ENCODE results near the gene RFTN2.
A peak's percentile ranks its signal among the peaks of the same experiment; 100 is the strongest.

The RFTN2 gene

DNA sequence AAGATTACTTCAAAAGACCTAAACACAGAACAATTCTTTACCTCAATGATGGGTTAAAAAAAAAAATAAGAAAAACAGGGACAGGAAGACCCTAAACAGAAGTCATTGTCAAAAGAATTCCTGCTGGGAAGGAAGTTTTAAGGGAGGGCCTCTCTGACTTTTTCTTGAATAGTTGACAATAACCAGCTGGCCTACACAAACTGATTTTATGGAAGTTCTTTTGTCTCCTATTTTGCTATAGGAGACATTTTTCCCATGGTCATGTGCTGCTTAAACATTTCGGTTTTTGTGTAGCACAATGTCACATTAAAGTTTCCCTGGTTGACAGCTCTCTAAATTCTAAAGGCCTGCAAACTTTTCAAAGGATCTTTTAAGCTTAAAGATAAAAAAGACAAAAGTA is 55.3 kb downstream of the RFTN2 start:
- Histone ChIP-seq H3F3A (ENCODE audit: insufficient read depth, low read length) (no peaks in the 10 kb centered on the region), H3K27me3 (replicated peaks; ENCODE audit: insufficient read depth, low read length) (no peaks in the 10 kb centered on the region), H3K27ac (ENCODE audit: low read length) (no peak overlapping the region), H4K20me1 (ENCODE audit: insufficient read depth, low read length) (no peaks in the 10 kb centered on the region), H2AFZ (ENCODE audit: low read length) (no peak overlapping the region), H3K9ac (ENCODE audit: low read length) (no peak overlapping the region), H3K36me3 (replicated peaks; ENCODE audit: insufficient read depth, low read length) (no peaks in the 10 kb centered on the region), H3K4me3 (ENCODE audit: low read length) (no peak overlapping the region), H3K9me3 (replicated peaks; ENCODE audit: insufficient read depth, low read length) (no peaks in the 10 kb centered on the region), H3K9me2 (replicated peaks; ENCODE audit: insufficient read depth, low read length) (no peaks in the 10 kb centered on the region), H3K79me2 (ENCODE audit: low read length) (no peaks in the 10 kb centered on the region), H3K4me2 (ENCODE audit: low read depth, low read length) (no peak overlapping the region), H3K4me1 (ENCODE audit: low read length) (no peaks in the 10 kb centered on the region)
- TF ChIP-seq EZH2phosphoT487 (IDR thresholded peaks at IDR 0.05; ENCODE audit: low read length) (no peak), EZH2 (optimal IDR thresholded peaks at IDR 0.05; ENCODE audit: low read depth, low read length) (no peak)
- TF ChIP-seq, protein P1, sequence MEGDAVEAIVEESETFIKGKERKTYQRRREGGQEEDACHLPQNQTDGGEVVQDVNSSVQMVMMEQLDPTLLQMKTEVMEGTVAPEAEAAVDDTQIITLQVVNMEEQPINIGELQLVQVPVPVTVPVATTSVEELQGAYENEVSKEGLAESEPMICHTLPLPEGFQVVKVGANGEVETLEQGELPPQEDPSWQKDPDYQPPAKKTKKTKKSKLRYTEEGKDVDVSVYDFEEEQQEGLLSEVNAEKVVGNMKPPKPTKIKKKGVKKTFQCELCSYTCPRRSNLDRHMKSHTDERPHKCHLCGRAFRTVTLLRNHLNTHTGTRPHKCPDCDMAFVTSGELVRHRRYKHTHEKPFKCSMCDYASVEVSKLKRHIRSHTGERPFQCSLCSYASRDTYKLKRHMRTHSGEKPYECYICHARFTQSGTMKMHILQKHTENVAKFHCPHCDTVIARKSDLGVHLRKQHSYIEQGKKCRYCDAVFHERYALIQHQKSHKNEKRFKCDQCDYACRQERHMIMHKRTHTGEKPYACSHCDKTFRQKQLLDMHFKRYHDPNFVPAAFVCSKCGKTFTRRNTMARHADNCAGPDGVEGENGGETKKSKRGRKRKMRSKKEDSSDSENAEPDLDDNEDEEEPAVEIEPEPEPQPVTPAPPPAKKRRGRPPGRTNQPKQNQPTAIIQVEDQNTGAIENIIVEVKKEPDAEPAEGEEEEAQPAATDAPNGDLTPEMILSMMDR (IDR thresholded peaks at IDR 0.05; ENCODE audit: low read length) = no peak
- no peak for DNase-seq

DNA sequence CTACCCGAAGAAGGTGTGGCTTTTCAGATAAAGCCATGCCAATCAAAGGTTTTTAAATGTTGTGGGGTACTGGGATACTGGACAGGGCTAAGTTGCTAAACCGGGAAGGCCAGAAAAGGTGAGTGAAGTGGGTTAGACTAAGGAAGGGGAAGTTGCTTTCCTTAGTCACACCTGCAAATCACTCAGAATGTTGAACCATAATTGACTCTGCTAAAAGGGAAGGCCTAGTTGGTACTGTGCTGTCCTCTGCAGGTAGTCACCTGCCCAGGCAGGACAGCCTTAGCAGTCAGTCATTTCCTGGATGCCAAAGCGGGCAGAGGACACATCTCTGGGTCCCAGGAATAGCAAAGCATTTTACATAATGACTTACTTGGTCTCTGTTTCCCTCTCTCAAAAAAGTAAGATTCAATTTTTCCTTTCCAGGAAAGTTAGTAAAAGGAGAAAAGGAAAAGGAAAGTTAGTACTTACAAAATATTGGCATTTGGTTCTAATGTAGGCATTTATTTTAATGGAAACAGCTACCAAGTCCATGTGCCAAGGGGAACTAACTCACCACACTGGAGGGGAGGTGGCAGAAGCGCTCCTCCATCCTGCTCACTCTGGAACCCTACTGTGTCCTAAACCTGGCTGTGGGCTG is 60.3 kb downstream of the RFTN2 start:
- no peak overlapping the region for H3K9ac ChIP-seq (ENCODE audit: low read length)
- H2AFZ ChIP-seq (ENCODE audit: low read length) = peak overlapping the region; percentile 13; the same call in 1 of the 2 replicates
- no peaks in the 10 kb centered on the region for H3K79me2 ChIP-seq (ENCODE audit: low read length)
- TF ChIP-seq, protein P1 (IDR thresholded peaks at IDR 0.05; ENCODE audit: low read length) = peak; percentile 71
- TF ChIP-seq EZH2 (optimal IDR thresholded peaks at IDR 0.05; ENCODE audit: low read depth, low read length) = no peak
- no peak overlapping the region for H3K27ac ChIP-seq (ENCODE audit: low read length)
- H3K4me1 ChIP-seq (ENCODE audit: low read length) = no peaks in the 10 kb centered on the region
- no peak overlapping the region for H3K4me3 ChIP-seq (ENCODE audit: low read length)
- peak; percentile 47 for DNase-seq
- no peak overlapping the region for H3K4me2 ChIP-seq (ENCODE audit: low read depth, low read length)
- H3K9me2 ChIP-seq (replicated peaks; ENCODE audit: insufficient read depth, low read length) = no peaks in the 10 kb centered on the region
- H4K20me1 ChIP-seq (ENCODE audit: insufficient read depth, low read length) = no peaks in the 10 kb centered on the region
- H3K36me3 ChIP-seq (replicated peaks; ENCODE audit: insufficient read depth, low read length) = no peaks in the 10 kb centered on the region
- no peaks in the 10 kb centered on the region for H3K27me3 ChIP-seq (replicated peaks; ENCODE audit: insufficient read depth, low read length)
- H3K9me3 ChIP-seq (replicated peaks; ENCODE audit: insufficient read depth, low read length) = no peaks in the 10 kb centered on the region
- H3F3A ChIP-seq (ENCODE audit: insufficient read depth, low read length) = no peaks in the 10 kb centered on the region

DNA sequence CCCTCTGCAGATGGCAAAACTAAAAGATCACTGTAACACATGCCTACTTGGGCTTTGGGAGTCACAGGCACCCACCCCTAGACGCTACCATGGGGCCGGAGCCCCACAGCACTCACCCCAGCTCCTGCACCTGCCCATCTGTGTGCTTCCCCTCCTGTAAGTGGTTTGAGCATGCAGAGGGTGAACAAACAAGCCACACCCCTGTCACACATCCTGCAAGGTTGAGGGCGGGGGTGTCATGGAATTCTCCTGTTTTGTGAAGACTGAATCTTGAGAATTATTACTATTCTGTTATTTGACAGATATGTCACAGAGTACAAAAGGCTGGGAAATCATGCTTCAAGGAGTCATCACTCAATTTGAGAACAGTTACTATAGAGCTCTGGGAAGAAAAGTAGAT is 60.9 kb downstream of the RFTN2 start:
- H3K9me2 ChIP-seq (replicated peaks; ENCODE audit: insufficient read depth, low read length) = no peaks in the 10 kb centered on the region
- H3K4me2 ChIP-seq (ENCODE audit: low read depth, low read length) = no peak overlapping the region

More for the DNA sequence above, 60.9 kb downstream of the RFTN2 start:
- TF ChIP-seq EZH2phosphoT487 (IDR thresholded peaks at IDR 0.05; ENCODE audit: low read length) (no peak), EZH2 (optimal IDR thresholded peaks at IDR 0.05; ENCODE audit: low read depth, low read length) (no peak)
- TF ChIP-seq, protein P1 (IDR thresholded peaks at IDR 0.05; ENCODE audit: low read length) = no peak
- Histone ChIP-seq H3F3A (ENCODE audit: insufficient read depth, low read length) (no peaks in the 10 kb centered on the region), H3K9ac (ENCODE audit: low read length) (no peak overlapping the region), H3K36me3 (replicated peaks; ENCODE audit: insufficient read depth, low read length) (no peaks in the 10 kb centered on the region), H3K4me3 (ENCODE audit: low read length) (no peak overlapping the region), H4K20me1 (ENCODE audit: insufficient read depth, low read length) (no peaks in the 10 kb centered on the region), H2AFZ (ENCODE audit: low read length) (peak overlapping the region; percentile 13; the same call in 1 of the 2 replicates), H3K79me2 (ENCODE audit: low read length) (no peaks in the 10 kb centered on the region), H3K9me3 (replicated peaks; ENCODE audit: insufficient read depth, low read length) (no peaks in the 10 kb centered on the region), H3K27ac (ENCODE audit: low read length) (no peak overlapping the region), H3K4me1 (ENCODE audit: low read length) (no peaks in the 10 kb centered on the region), H3K27me3 (replicated peaks; ENCODE audit: insufficient read depth, low read length) (no peaks in the 10 kb centered on the region)
- DNase-seq = no peak
